A549 (cell line): ENCODE data around the gene CRBN. TPM values are rescaled to one million over a fixed set of nuclear protein-coding genes. Genes with fewer than 3 reads are reported as not detected.

Experiments
- ATAC-seq, 2 experiments: fragments of 200-7000 bp in 1 of 2; fragments of >200 bp in 1 of 2; cut with Nextera tagmentation in 1 of 2; cut with Tn5 transposase in 1 of 2; 3 replicates each; pipeline versions ENCODE4 v1.8.0 to v1.9.1; 2018 to 2020; ENCODE audit warnings: mild to moderate bottlenecking in 1 of 2, moderate library complexity in 1 of 2
- CTCF ChIA-PET: fragments of 300-600 bp; sonication (Branson Sonifier 250); formaldehyde crosslinking; extraction: SDS; loops from one replicate; lab custom pipeline; 2021; ENCODE audit warnings: antibody characterized with exemption, inconsistent platforms; lab: Yijun Ruan, JAX
- POLR2A ChIA-PET: fragments of 350-600 bp; formaldehyde crosslinking; extraction: SDS; loops from one replicate; lab custom pipeline; 2021; ENCODE audit warnings: antibody characterized with exemption, inconsistent platforms; lab: Yijun Ruan, JAX
- DNase-seq, 2 experiments: peaks; one replicate each; pipeline versions ENCODE4 v3.0.0 to v3.0.0-alpha.2; 2011 to 2016; ENCODE audit warnings: low read depth in 1 of 2, low spot score in 1 of 2
- FAIRE-seq: peaks from 2 replicates; lab custom pipeline; 2011; peaks lifted over from hg19 to GRCh38; lab: Jason Lieb, UNC
- H3K27ac ChIP-seq, 2 experiments: fragments of >200 bp; sonication (Bioruptor Twin); formaldehyde crosslinking; 3 replicates each; pipeline ENCODE4 v1.5.1; 2016 to 2017
- H3K4me1 ChIP-seq: fragments of >200 bp; sonication (Bioruptor Twin); formaldehyde crosslinking; 3 replicates; pipeline ENCODE4 v1.6.1; 2016
- H3K4me2 ChIP-seq: fragments of >200 bp; sonication (Bioruptor Twin); formaldehyde crosslinking; 3 replicates; pipeline ENCODE4 v1.6.1; 2016
- H3K4me3 ChIP-seq: fragments of >200 bp; sonication (Bioruptor Twin); formaldehyde crosslinking; 3 replicates; pipeline ENCODE4 v1.5.1; 2016
- H3K9me3 ChIP-seq: fragments of >200 bp; sonication (Bioruptor Twin); formaldehyde crosslinking; 3 replicates; pipeline ENCODE4 v1.6.1; 2016
- BHLHE40 ChIP-seq: IDR thresholded peaks from 2 replicates; pipeline ENCODE4 v1.6.1; 2012; ENCODE audit warnings: low read depth, low read length, inconsistent platforms
- CHD4 ChIP-seq: fragments of 200-600 bp; sonication (generic); IDR thresholded peaks from 2 replicates; pipeline ENCODE4 v1.6.1; 2016; ENCODE audit warnings: antibody characterized with exemption, mild to moderate bottlenecking, borderline replicate concordance
- ELK1 ChIP-seq: fragments of 150-350 bp; IDR thresholded peaks from 2 replicates; pipeline ENCODE4 v1.6.1; 2014; ENCODE audit warnings: low read depth, mild to moderate bottlenecking, low read length
- FOXS1 ChIP-seq: fragments of 250-450 bp; sonication (Bioruptor Pico); IDR thresholded peaks from 2 replicates; pipeline ENCODE4 v1.5.0; 2020; ENCODE audit warnings: mild to moderate bottlenecking, moderate library complexity
- HES2 ChIP-seq: fragments of >200 bp; sonication (Bioruptor Twin); formaldehyde crosslinking; IDR thresholded peaks from 2 replicates; pipeline ENCODE4 v1.6.1; 2016
- HEYL ChIP-seq: fragments of 250-450 bp; sonication (Bioruptor Pico); IDR thresholded peaks from 2 replicates; pipeline ENCODE4 v1.8.0; 2021; ENCODE audit warnings: mild to moderate bottlenecking, moderate library complexity
- HOXA7 ChIP-seq: fragments of 250-450 bp; sonication (Bioruptor Pico); IDR thresholded peaks from 2 replicates; pipeline ENCODE4 v1.5.0; 2020; ENCODE audit warnings: mild to moderate bottlenecking, moderate library complexity
- HOXB13 ChIP-seq: fragments of 250-450 bp; sonication (Bioruptor Pico); IDR thresholded peaks from 2 replicates; pipeline ENCODE4 v1.5.0; 2020; ENCODE audit warnings: low read depth, mild to moderate bottlenecking, moderate library complexity
- HOXB5 ChIP-seq: fragments of 250-450 bp; sonication (Bioruptor Pico); IDR thresholded peaks from 2 replicates; pipeline ENCODE4 v1.5.0; 2020; ENCODE audit warnings: mild to moderate bottlenecking, moderate library complexity
- JUNB ChIP-seq: fragments of >200 bp; sonication (Bioruptor Twin); formaldehyde crosslinking; IDR thresholded peaks from 2 replicates; pipeline ENCODE4 v1.6.1; 2016
- KDM5A ChIP-seq: fragments of 200-600 bp; sonication (generic); IDR thresholded peaks from 2 replicates; pipeline ENCODE4 v1.6.1; 2016; ENCODE audit warnings: antibody characterized with exemption, mild to moderate bottlenecking
- MAX ChIP-seq: IDR thresholded peaks from 2 replicates; pipeline ENCODE4 v1.6.1; 2012
- PBX3 ChIP-seq: IDR thresholded peaks from 2 replicates; pipeline ENCODE4 v1.6.1; 2012
- POLR2A ChIP-seq: IDR thresholded peaks from 2 replicates; pipeline ENCODE4 v1.6.1; 2012; ENCODE audit warnings: mild to moderate bottlenecking, low read length
- POLR2AphosphoS2 ChIP-seq: conservative IDR thresholded peaks from 2 replicates; pipeline ENCODE4 v1.6.1; 2012; ENCODE audit warnings: low read length, improper control_type of control experiment, inconsistent platforms
- RFX5 ChIP-seq: fragments of 450-650 bp; IDR thresholded peaks from 2 replicates; pipeline ENCODE4 v1.7.1; 2014; ENCODE audit warnings: antibody characterized with exemption, mild to moderate bottlenecking, moderate library complexity
- RNF2 ChIP-seq: fragments of 200-600 bp; sonication (generic); IDR thresholded peaks from 2 replicates; pipeline ENCODE4 v1.6.1; 2016; ENCODE audit warnings: low read depth, mild to moderate bottlenecking, antibody characterized with exemption, moderate library complexity, borderline replicate concordance
- SMC3 ChIP-seq: fragments of >200 bp; sonication (Bioruptor Twin); formaldehyde crosslinking; IDR thresholded peaks from 3 replicates; pipeline ENCODE4 v1.6.1; 2018; ENCODE audit warnings: inconsistent platforms
- TFCP2L1 ChIP-seq: fragments of 250-450 bp; sonication (Bioruptor Pico); IDR thresholded peaks from 2 replicates; pipeline ENCODE4 v1.5.0; 2021; ENCODE audit warnings: mild to moderate bottlenecking
- TP53 ChIP-seq: fragments of 250-450 bp; sonication (Bioruptor Pico); IDR thresholded peaks from 2 replicates; pipeline ENCODE4 v1.5.0; 2021; ENCODE audit warnings: mild to moderate bottlenecking, moderate library complexity
- ZNF302 ChIP-seq: fragments of 250-450 bp; sonication (Bioruptor Pico); IDR thresholded peaks from 2 replicates; pipeline ENCODE4 v1.9.0; 2021; ENCODE audit warnings: inconsistent platforms, mild to moderate bottlenecking, moderate library complexity
- WGBS: methylation state at CpG from one replicate; pipeline ENCODE4 v1.1.6; 2017; ENCODE audit errors: missing lambda C conversion rate; 5-methylcytosine and 5-hydroxymethylcytosine counted together
- polyA plus RNA-seq, 4 experiments: library from polyadenylated mRNA; depleted of rRNA in 3 of 4; stranded (reverse); fragments of >200 nt; fragmentation: RNase III in 1 of 4; extraction: RNeasy Plus Mini Kit Qiagen cat#74134 plus additional on column Dnase treatment in 1 of 4; gene quantifications; 2 replicates in 3 of 4; 3 replicates in 1 of 4; pipeline ENCODE4 v1.2.3, GENCODE V29; 2011 to 2017
- TF ChIP-seq, protein P1 (sequence below): fragments of >200 bp; sonication (Bioruptor Twin); formaldehyde crosslinking; IDR thresholded peaks from 3 replicates; pipeline ENCODE4 v1.5.1; 2016
- TF ChIP-seq, protein P2 (sequence below): IDR thresholded peaks from 2 replicates; pipeline ENCODE4 v1.6.1; 2012; ENCODE audit warnings: low read depth, borderline replicate concordance

The CRBN gene
- polyA plus RNA-seq, 2 of the 4 experiments (the other 2 are of a cell fraction) = 21.8 to 41.0 TPM

GRCh38 chr3:3165650-3166049 lies 13.8 kb downstream of the CRBN start:
- ChIA-PET POLR2A (no interaction called here), CTCF (no interaction called here)
- H3K4me3 ChIP-seq = no peak overlapping the region
- ATAC-seq (no peak), DNase-seq (no peak), FAIRE-seq (no peak)
- H3K9me3 ChIP-seq = no peaks in the 10 kb centered on the region
- H3K27ac ChIP-seq = no peak overlapping the region
- H3K4me1 ChIP-seq = no peaks in the 10 kb centered on the region
- H3K4me2 ChIP-seq = no peak overlapping the region
- WGBS = 96% methylated on average over 3 of the region's 3 CpGs
- TF ChIP-seq FOXS1 (CRISPR knock-in tag) (no peak), HOXB5 (no peak), CHD4 (no peak), HES2 (no peak), SMC3 (no peak), BHLHE40 (no peak)
- TF ChIP-seq, protein P1, sequence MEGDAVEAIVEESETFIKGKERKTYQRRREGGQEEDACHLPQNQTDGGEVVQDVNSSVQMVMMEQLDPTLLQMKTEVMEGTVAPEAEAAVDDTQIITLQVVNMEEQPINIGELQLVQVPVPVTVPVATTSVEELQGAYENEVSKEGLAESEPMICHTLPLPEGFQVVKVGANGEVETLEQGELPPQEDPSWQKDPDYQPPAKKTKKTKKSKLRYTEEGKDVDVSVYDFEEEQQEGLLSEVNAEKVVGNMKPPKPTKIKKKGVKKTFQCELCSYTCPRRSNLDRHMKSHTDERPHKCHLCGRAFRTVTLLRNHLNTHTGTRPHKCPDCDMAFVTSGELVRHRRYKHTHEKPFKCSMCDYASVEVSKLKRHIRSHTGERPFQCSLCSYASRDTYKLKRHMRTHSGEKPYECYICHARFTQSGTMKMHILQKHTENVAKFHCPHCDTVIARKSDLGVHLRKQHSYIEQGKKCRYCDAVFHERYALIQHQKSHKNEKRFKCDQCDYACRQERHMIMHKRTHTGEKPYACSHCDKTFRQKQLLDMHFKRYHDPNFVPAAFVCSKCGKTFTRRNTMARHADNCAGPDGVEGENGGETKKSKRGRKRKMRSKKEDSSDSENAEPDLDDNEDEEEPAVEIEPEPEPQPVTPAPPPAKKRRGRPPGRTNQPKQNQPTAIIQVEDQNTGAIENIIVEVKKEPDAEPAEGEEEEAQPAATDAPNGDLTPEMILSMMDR = no peak

DNA sequence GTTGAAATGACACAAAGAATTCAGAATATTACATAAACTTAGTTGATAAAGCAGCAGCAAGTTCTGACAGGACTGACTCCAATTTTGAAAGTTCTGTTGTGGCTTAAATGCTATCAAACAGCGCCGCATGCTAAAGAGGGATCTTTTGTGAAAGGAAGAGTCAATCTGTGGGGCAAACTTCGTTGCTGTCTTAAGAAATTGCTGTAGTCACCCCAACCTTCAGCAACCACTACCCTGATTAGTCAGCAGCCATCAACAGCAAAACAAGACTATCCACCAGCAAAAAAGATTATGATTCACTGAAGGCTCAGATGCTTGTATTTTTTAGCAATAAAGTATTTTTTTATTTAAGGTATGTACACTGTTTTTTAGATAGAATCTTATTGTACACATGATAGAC lies 14.2 kb downstream of the CRBN start:
- ATAC-seq = no peak
- no peak for DNase-seq
- Histone ChIP-seq H3K27ac (no peak overlapping the region), H3K9me3 (no peaks in the 10 kb centered on the region), H3K4me2 (no peak overlapping the region), H3K4me3 (no peak overlapping the region), H3K4me1 (no peaks in the 10 kb centered on the region)
- 62% methylated on average over 3 of the region's 3 CpGs for WGBS
- ChIA-PET POLR2A (no interaction called here), CTCF (no interaction called here)
- no peak for FAIRE-seq
- TF ChIP-seq ZNF302 (no peak), RFX5 (no peak), KDM5A (no peak), POLR2A (no peak), SMC3 (no peak), RNF2 (no peak), ELK1 (no peak), PBX3 (no peak), POLR2AphosphoS2 (no peak), HOXA7 (CRISPR knock-in tag) (no peak), HEYL (no peak), MAX (no peak)
- TF ChIP-seq, protein P2, sequence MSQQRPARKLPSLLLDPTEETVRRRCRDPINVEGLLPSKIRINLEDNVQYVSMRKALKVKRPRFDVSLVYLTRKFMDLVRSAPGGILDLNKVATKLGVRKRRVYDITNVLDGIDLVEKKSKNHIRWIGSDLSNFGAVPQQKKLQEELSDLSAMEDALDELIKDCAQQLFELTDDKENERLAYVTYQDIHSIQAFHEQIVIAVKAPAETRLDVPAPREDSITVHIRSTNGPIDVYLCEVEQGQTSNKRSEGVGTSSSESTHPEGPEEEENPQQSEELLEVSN = no peak

DNA sequence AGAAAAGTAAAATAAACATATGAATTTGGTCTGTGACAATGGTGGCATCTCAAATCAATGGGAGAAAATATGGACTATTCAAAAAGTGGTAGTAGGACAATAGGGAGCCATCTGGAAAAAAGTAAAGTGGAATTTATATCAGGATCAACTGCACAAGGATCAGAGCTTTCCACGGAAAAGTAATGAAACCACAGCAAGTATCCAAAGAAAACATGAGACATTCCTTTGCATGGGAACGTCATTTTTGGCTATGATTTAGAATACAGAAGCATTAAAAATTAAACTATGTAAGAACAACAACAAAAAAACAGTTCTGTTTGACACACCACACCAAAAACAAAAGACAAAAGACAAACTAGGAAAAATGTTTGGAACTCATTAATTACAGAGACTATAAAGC lies 18.7 kb downstream of the CRBN start:
- Histone ChIP-seq H3K9me3 (no peaks in the 10 kb centered on the region), H3K4me1 (no peaks in the 10 kb centered on the region), H3K4me2 (no peak overlapping the region), H3K4me3 (no peak overlapping the region), H3K27ac (no peak overlapping the region)
- no peak for FAIRE-seq
- no peak for DNase-seq
- ChIA-PET POLR2A (no interaction called here), CTCF (interaction anchor here (0.9 kb wide), 1 partner anchor 8 kb away, joined by 3 read pairs; no protein-coding TSS in a partner anchor)
- 73% methylated on average over 2 of the region's 2 CpGs for WGBS
- no peak for TF ChIP-seq JUNB
- no peak for TF ChIP-seq TP53 (CRISPR knock-in tag)
- TF ChIP-seq POLR2AphosphoS2 = no peak
- no peak for TF ChIP-seq TFCP2L1 (CRISPR knock-in tag)
- TF ChIP-seq HOXB13 = no peak
- TF ChIP-seq RFX5 = no peak
- no peak for TF ChIP-seq MAX
- no peak for ATAC-seq
